Measurements from ENCODE around the gene ABHD17C. TPM values are rescaled to one million over a fixed set of nuclear protein-coding genes. Genes with fewer than 3 reads are reported as not detected.

ABHD17C gene
- total RNA-seq, 4 donors from 2014 or later = 1.1 to 4.3 (median 2.1) TPM

GRCh38 chr15:80662757-80663553 lies 32.2 kb upstream of the ABHD17C start:
- no peak for TF ChIP-seq CTCF (IDR thresholded peaks at IDR 0.05)
- no peak for DNase-seq (ENCODE audit: low spot score)
- ATAC-seq (ENCODE audit: low FRiP score) = no peak

GRCh38 chr15:80665151-80665550 lies 30.0 kb upstream of the ABHD17C start:
- TF ChIP-seq CTCF (IDR thresholded peaks at IDR 0.05) = no peak
- ATAC-seq (ENCODE audit: low FRiP score) (no peak), DNase-seq (ENCODE audit: low spot score) (no peak)

- TF ChIP-seq CTCF (IDR thresholded peaks at IDR 0.05) = no peak
- ATAC-seq (ENCODE audit: low FRiP score) (no peak), DNase-seq (ENCODE audit: low spot score) (no peak)
Measured at GRCh38 chr15:80667936-80668335, 27.2 kb upstream of the ABHD17C start.

- DNase-seq (ENCODE audit: low spot score) = no peak
- ATAC-seq (ENCODE audit: low FRiP score) = no peak
- no peak for TF ChIP-seq CTCF (IDR thresholded peaks at IDR 0.05)
Measured at GRCh38 chr15:80668546-80669236, 26.4 kb upstream of the ABHD17C start.

- no peak for ATAC-seq (ENCODE audit: low FRiP score)
- no peak for DNase-seq (ENCODE audit: low spot score)
- TF ChIP-seq CTCF (IDR thresholded peaks at IDR 0.05) = no peak
Measured at GRCh38 chr15:80669663-80670273, 25.3 kb upstream of the ABHD17C start.

GRCh38 chr15:80673561-80674244 lies 21.4 kb upstream of the ABHD17C start:
- no peak for TF ChIP-seq CTCF (IDR thresholded peaks at IDR 0.05)
- DNase-seq (ENCODE audit: low spot score) (no peak), ATAC-seq (ENCODE audit: low FRiP score) (no peak)
